NCI-H1105 treated with DMSO at 0.1 percent for 48 hours (cell line): ENCODE data around the gene TRPM5.
"Not testable (repeated sequence)": the region's sequence is repeated elsewhere in the genome, so short reads cannot be mapped to it uniquely, and the experiment has no call there.

Experiments
- DNase-seq: peaks from one replicate; lab custom pipeline; 2025; lab: John Stamatoyannopoulos, UW

The TRPM5 gene, protein sequence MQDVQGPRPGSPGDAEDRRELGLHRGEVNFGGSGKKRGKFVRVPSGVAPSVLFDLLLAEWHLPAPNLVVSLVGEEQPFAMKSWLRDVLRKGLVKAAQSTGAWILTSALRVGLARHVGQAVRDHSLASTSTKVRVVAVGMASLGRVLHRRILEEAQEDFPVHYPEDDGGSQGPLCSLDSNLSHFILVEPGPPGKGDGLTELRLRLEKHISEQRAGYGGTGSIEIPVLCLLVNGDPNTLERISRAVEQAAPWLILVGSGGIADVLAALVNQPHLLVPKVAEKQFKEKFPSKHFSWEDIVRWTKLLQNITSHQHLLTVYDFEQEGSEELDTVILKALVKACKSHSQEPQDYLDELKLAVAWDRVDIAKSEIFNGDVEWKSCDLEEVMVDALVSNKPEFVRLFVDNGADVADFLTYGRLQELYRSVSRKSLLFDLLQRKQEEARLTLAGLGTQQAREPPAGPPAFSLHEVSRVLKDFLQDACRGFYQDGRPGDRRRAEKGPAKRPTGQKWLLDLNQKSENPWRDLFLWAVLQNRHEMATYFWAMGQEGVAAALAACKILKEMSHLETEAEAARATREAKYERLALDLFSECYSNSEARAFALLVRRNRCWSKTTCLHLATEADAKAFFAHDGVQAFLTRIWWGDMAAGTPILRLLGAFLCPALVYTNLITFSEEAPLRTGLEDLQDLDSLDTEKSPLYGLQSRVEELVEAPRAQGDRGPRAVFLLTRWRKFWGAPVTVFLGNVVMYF (N-terminal part only)

DNA sequence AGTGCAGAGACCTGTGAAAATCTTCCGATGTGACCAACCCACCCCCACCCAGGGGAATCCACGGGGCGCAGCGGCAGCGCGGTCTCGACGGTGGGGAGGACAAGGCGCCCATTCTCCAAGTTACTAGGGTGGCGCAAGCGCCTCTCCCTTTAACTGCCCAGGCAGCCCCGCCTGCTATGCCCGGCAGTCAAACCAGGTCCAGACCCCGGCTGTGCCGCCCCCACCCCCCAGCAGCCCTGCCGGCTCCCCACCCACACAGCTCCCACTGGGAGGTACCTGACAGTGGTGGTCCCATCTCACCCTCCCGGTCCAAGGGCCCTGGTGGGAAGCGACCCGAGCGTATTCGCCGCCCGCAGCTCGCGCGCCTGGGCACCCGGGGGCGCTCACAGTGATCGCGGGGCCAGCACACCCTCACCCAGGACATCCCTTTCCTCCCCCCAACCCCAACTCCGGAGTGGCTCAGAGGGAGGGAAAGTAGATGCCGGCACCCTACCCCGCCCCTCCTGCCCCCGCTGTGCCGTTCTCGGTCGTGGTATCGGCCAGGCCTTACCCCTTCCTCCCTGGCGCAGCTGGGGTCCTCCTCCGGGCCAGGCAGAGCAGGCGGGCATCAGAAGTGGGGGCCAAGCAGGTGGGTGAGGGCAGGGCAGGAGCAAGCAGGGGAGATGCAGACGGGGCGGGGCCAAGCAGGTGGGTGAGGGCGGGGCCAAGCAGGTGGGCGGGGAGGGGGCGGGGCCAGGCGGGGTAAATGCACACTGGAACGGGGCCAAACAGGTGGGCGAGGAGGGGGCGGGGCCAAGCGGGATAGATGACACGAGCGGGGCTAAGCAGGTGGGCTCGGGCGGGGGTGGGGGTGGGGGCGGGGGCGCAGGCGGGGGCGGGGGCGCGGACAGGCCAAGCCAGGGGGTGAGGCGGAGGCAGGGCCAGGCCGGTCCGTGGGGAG, at the start of gene TRPM5:
Gene TRPM5 (minus strand): TSS at position 634 of the 940 bp plus-strand sequence. CDS start 21,478 bp downstream, outside the sequence.
- DNase-seq: peak; percentile 68

DNA sequence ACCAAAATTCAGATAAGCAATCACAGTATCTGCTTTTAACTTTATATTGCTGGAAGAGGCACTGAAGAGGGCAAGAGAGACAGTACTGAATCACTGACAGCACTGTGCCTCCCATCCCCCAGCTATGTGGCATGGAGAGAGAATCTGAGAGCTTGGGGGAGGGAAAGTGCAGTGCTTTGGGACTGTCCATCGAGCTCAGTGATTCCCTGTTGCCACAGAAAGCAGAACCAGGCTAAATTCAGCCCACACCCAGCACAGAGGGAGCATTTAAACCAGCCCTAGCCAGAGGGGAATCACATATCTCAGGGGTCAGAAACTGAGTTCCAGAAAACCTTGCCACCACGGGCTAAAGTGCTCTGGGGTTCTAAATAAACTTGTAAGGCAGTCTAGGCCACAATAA, 44.8 kb upstream of the TRPM5 start:
- no peak for DNase-seq

DNA sequence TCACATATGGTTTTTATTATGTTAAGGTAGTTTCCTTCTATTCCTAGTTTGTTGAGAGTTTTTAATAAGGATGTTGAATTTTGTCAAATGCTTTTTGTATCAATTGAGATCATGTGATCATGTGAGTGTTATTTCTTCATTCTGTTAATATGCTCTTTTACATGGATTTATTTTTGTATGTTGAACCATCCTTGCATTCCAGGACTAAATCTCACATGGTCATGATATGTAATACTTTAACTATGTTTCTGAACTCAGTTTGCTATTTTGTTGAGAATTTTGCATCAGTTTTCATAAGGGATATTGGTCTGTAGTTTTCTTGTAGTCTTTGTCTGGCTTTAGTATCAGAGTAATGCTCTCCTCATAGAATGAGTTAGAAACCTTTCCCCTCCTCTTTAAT, 43.7 kb upstream of the TRPM5 start:
- DNase-seq: no peak

DNA sequence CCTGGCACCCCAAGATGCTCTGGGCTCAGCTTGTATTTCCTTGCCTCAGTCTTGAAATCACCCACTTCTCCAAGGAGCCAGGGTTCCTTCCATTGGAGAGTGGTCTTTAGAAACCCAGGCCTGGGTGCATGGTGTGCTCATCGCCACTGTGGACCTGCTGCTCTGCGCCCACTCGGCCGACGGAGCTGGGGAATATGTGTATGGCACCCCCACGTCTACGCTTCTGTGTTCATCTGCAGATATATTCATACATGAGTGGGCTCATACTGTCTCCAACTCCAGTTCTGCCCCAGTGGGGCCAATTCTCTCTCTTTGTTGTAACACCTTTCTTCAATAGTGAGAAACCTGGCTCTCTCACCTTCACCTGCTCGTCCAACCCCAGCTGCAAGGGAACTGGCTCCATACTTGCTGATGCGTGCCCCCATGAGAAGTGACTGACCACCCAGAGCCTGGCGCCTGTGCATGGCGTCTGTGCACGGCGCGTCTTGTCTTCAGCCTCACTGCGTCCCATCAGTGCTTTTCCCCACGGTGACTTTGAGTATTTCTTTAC, 40.3 kb upstream of the TRPM5 start:
- no peak for DNase-seq

DNA sequence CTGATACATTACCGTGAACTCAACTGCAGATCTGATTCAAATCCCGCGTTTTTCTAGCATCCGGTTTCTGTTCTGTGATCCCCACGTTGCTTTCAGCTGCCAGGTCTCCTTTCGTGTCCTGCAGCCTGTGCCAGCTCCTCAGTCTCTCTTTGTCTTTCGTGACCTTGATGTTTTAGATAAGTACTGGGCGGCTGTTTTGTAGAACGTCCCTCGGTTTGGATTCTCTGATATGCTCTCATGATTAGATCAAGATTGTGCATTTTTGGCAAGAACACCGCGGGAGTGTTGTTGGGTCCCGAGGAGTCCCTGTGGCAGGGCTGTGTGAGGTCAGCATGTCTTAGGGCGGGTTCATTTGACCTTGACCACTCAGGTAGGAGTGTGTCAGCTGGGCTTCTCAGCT, 39.1 kb upstream of the TRPM5 start:
- peak; percentile 32 for DNase-seq

DNA sequence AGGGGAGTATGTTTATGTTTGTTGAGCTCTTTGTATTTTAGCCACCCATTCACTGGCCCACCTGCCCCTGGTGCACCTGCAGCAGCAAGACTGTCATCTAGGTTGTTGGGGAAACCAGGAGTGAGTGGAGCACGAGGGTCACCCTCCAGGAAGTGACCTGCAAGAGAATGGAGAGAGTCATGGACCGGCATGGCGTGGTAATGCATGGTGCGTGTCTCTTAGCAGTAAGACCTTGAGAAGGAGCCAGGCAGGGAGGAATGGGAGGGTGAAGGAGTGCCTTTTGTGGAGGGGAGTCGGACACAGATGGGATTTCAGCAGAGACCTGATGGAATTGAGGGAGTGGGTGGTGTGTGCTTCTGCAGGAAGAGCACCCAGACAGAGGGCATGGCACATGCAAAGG, 38.4 kb upstream of the TRPM5 start:
- DNase-seq: no peak

DNA sequence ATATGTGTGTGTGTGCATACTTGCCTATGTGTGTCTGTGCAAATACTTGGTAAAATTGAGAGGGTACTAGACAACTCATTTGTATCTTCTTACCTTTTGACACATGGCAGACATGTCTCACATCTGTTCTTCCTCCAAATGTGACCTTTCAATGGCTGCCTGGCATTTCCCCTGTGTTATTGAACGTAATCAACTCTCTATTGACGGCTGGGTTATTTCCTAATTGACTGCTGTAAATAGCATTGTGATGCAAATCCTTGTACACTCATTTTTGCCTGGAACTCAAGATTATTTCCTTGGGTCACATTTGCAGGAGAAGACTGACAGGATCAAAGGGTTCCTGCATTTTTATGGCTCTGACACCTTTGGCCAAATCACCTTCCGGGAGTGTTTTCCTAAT, 37.9 kb upstream of the TRPM5 start:
- no peak for DNase-seq

DNA sequence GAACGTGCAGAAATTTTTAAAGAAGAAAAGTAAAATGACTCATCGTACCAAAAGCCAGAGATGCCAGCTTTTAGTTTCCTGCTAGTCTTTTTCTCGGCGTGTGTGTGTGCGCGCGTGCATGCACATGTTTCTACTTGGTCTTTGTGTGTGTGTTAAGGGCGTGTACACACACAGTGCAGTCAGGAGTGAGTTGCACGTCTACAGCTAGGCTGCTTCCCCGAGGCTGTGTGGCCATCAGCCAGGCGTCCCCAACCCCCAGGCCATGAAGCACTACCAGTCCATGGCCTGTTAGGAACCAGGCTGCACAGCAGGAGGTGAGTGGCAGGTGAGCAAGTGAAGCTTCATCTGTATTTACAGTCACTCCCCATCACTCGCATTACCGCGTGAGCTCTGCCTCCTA, 36.9 kb upstream of the TRPM5 start:
- no peak for DNase-seq

DNA sequence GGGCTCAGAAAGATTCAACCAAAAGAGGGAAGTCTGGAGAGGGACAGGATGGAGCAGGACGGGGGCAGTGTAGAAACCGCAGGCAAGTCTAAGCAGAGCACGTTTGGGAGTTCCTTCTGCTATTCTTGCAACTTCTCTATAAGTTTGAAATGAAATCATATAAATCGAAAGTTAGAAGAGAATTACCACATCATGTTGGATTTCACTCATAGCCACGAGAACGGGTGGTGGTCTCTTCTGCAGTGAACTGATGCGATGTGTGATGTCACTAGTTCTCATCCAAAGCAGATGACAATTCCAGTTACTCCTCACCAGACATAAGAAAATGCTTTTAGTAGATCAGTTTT, 36.5 kb upstream of the TRPM5 start:
- no peak for DNase-seq

DNA sequence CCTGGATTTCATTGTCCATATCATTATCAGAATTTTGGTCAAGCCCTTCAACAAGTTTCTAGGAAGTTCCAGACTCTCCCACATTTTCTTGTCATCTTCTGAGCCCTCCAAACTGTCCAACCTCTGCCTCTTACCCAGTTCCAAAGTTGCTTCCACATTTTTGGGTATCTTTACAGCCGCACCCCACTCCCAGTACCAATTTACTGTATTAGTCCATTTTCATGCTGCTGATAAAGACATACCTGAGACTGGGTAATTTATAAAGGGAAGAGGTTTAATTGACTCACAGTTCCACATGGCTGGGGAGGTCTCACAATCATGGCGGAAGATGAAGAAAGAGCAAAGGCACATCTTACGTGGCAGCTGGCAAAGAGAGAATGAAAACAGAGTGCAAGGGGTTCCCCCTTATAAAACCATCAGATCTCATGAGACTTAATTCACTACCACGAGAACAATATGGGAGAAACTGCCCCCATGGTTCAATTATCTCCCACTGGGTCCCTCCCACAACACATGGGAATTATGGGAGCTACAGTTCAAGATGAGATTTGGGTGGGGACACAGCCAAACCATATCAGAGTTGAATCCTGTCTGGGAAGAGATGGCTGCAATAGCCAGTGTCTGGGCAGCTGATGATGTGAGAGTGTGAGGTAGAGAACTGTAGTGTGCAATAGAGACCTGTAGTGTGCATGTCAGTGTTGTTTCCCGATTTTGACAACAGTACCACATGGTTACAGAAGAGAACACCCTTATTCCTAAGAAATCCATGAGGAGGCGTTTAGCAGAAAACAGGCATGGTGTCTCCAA, 36.0 kb upstream of the TRPM5 start:
- DNase-seq: not testable (repeated sequence)

DNA sequence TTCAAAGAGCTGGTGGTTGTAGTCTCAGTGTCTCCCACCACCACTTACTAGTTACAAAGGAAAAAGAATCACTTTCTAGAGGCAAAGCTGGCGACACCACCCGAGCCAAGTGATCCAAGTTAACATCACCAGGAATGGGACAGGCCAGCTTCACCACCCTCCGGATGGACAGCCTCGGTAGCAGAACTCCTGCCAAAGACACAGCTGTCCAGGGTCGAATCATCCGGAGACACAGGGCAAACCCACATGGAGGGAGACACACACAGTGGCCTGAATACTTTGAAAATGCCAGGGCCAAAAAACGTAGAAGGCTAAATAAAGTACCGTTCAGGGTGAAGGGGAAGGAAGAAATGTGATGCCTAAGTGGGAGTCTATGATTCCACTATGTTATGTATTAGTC, 33.6 kb upstream of the TRPM5 start:
- DNase-seq: no peak

DNA sequence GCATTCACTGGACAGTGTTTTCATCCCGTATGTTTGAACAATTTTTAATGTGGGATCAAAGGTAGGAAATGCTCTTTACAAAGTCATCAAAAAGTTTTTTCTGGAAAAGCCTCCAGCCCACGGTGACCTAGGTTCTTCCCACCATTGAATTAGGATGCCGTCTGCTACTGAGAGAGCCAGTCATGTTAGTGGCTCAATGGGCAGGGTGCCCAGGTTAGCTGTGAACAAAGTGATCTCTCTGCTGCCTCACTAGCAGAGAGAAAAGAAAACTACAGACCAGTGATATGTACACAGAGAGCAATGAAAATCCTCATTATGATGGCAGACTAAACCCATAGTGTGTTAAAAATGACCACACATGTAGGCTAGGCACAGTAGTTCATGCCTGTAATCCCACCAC, 32.9 kb upstream of the TRPM5 start:
- no peak for DNase-seq

DNA sequence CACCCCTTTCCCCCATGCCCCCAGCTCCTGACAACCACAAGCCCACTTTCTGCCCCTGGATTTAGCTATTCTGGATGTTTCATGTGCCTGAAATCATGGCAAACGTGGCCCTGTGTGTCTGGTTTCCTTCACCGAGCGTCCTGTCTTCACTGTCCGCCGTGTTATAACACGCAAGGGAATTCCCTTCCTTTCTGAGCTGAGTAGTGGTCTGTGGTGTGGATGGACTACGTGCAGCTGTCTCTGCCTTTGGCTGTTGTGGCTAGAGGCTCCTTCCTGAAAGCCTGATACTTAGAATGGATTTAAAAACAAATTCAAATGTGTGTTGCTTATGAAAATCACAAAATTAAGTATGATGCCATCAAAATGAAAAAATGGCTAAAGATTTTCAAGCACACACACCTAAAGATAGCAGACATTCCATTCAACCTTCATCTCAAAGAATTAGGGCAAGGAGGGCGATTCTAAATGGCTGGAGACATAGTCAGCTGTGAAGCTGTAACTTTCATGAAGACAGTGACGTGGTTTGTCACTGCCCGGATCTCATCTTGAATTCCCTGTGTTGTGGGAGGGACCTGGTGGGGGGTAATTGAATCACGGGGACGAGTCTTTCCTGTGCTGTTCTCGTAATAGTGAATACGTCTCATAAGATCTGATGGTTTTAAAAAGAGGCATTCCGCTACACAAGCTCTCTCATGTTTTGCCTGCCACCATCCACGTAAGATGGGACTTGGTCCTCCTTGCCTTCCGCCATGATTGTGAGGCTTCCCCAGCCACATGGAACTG, 31.0 kb upstream of the TRPM5 start:
- no peak for DNase-seq

DNA sequence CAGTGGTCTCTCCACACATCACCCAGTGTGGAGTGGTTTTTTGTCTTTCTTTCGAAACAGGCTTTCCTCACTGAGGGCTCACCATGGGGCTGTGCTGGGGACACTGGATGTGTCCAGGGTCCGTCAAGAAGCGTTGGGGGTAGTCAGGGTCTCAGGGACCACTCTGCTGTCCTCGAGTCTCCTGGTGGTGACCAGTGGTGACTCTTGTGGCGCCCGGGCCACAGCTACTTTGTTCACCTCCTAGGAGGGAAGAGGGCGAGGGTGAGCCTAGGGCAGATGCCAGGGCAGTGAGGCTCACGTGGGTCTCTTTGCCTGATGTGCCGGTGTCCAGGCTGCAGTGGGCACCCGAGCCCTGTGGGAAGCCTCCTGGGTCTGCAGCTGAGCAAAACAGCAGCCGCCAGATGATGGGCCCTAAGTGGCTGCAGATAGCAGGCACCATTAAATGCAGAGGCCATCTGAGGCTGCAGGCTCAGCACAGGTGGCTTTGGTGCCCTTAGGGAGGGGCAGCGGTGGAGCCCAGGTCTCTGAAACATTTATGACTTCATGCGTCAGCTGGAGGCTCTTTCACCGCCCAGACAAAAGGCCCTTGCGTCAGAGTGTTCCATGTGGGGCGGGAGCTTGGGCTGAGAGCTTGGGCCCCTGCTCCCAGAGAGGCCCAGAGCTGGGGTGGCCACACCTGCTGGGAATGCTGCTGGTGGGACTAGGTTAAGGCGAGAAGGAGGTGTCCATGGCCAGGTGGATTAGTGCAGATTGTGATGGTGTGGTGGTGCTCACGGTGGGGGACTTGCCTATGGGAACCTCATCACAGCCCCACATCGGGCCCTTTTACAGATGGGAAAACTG, 30.0 kb upstream of the TRPM5 start:
- DNase-seq: no peak

DNA sequence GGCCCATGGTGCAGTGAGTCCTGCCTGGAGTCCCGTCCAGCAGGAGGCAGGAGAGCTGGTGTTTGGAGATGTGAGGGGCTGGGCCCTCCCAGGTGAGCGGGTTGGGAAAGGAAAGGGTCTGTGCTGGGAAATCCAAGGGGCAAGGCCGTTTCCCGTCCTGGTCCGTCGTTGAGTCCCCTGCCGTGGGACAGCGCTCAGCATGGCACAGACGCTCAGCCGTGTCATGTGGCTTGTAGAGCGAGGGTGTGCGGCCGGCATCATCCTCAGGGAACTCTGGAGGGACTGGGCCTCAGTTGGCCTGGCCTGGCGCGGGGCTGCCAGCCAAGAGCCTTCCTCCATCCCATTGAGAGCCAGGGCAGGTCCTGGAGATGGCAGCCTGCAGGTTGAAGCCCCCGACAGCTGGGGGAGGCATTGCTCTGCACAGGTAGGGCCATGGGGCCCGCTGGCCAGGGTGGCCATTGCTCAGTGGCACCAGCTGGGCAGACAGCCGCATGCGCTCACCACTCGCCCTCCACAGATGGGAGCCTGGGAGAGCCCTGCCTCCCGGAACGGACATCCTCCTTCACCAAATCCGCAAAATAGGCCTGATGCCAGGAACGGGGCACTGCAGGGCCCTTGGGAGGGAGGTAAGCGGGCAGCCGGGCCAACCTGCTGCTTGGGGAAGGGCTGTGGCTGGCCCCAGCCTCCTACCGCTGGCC, 29.2 kb upstream of the TRPM5 start:
- DNase-seq: no peak

DNA sequence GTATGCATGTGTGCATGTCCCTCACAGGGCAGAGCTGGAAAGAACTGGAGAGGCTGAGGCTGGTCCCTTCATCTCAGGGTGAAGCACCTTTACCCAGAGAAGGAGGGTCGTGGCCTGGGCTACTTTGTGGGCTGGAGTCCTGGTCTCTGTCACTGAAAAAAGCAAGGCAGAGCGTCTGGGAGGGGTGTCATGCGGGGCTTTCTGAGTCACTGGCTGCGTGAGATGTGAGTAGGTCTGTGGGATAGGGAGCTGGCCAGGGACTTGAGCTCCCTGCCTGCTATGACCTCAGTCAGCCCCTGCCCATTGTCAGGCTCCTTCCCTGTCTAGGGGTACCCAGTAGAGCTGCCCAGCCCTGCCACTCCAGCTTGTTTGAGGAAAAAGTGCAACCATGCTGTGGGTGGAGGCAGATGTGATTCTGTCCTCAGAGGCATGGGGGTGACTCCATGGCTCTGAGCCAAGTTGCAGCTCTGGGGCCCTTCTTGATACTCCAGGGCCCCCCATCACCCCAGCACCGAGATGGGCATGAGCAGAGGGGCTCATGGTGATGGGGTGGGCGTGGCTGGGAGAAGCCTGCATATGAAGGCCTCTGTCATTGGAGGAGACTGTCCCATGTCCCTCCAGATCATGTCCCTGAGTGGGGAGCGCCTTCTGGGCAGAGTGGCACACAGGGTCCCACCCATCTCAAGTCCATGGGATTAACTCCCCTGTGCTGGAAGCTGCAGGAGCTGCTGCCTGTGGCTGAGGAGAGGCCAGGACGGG, 28.3 kb upstream of the TRPM5 start:
- no peak for DNase-seq

DNA sequence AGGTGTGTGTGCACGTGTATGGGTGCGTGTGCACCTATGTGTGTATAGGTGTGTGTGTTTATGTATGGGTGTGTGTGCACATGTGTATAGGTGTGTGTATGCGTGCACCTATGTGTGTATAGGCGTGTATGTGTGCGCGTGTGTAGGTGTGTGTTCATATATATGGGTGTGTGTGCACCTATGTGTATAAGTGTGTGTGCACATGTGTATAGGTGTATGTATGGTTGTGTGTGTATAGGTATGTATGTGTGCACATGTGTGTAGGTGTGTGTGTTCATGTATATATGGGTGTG, 27.4 kb upstream of the TRPM5 start:
- DNase-seq: no peak

DNA sequence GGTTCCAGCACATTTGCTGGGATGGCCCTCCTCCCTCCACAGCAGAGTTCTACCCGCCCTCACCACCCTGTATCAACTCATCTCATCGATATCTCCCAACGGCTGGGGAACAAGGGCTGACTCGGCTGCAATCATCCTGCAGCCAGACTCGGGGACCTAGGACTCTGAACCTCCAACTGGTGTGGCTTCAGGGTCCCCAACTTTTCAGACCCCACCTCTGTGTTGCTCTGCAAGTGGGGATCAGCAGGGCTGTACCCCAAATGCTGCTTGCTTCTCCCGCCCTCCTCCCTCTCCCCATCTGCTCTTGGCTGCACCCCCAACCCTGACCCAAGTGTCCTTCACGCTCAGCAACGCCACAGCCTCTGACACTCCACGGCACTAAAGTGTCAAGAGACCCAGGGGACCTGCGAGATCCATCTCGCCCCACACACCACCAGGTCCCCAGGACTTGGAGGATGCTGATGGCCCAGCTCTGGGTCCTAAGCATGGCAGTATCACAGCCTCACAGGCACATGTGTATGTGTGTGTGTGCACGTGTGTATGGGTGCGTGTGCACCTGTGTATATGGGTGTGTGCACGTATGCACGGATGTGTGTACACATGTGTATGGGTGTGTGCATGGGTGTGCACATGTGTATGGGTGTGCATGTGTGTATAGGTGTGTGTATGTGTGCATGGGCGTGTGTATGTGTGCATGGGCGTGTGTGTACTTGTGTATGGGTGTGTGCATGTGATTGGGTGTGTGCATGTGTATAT, 26.9 kb upstream of the TRPM5 start:
- no peak for DNase-seq
